HepG2 (cell line): ENCODE measurements around the gene NUB1. TPM values are rescaled to one million over a fixed set of nuclear protein-coding genes. Genes with fewer than 3 reads are reported as not detected.

Experiments
- ATAC-seq: fragments of 200-7000 bp; cut with Tn5 transposase; 3 replicates; pipeline ENCODE4 v1.9.1; 2020; ENCODE audit warnings: mild to moderate bottlenecking, moderate library complexity
- BruUV-seq: library from RNA; stranded (reverse); fragments of 400-500 nt; replicated peaks from 2 replicates; lab custom pipeline; 2021; lab: Mats Ljungman, UMichigan
- CTCF ChIA-PET: fragments of 300-600 bp; formaldehyde crosslinking; extraction: SDS; loops from one replicate; lab custom pipeline; 2021; ENCODE audit warnings: low total read pairs, inconsistent platforms, low intra/inter-chr PET ratio; lab: Yijun Ruan, JAX
- POLR2A ChIA-PET: fragments of 350-600 bp; sonication (Branson Sonifier 250); formaldehyde crosslinking; loops from one replicate; lab custom pipeline; 2020; ENCODE audit warnings: antibody characterized with exemption, inconsistent platforms; lab: Yijun Ruan, JAX
- DNase-seq: peaks from one replicate; pipeline ENCODE4 v3.0.0-alpha.2; 2015; ENCODE audit warnings: low spot score
- FAIRE-seq: peaks from 3 replicates; lab custom pipeline; 2011; peaks lifted over from hg19 to GRCh38; lab: Jason Lieb, UNC
- H2AFZ ChIP-seq: one replicate; pipeline ENCODE4 v1.6.1; 2011; ENCODE audit warnings: low read length, inconsistent platforms
- H3K27ac ChIP-seq: fragments of 300-600 bp; 3 replicates; pipeline ENCODE4 v1.8.0; 2011; ENCODE audit warnings: mixed run types, mild to moderate bottlenecking, mixed read lengths, low read length, inconsistent platforms; ENCODE audit not compliant: insufficient read depth; ENCODE audit errors: extremely low read length
- H3K27me3 ChIP-seq, 2 experiments: fragments of 200-600 bp in 1 of 2; 2 replicates in 1 of 2; 3 replicates in 1 of 2; pipeline versions ENCODE4 v1.6.0 to v1.8.0; 2011; ENCODE audit warnings: low read length in 2 of 2, mild to moderate bottlenecking in 2 of 2, moderate library complexity in 2 of 2, inconsistent platforms in 1 of 2; ENCODE audit not compliant: insufficient read depth in 2 of 2, control insufficient read depth in 1 of 2
- H3K36me3 ChIP-seq, 2 experiments: fragments of 200-600 bp in 1 of 2; replicated peaks in 1 of 2; 2 replicates in 1 of 2; 3 replicates in 1 of 2; pipeline versions ENCODE4 v1.5.1 to v1.8.0; 2011; ENCODE audit warnings: low read length in 2 of 2, inconsistent platforms in 1 of 2; ENCODE audit not compliant: insufficient read depth in 2 of 2, control insufficient read depth in 1 of 2
- H3K4me1 ChIP-seq: 2 replicates; pipeline ENCODE4 v1.5.1; 2012; ENCODE audit warnings: low read length, inconsistent platforms; ENCODE audit not compliant: insufficient read depth
- H3K4me2 ChIP-seq: 2 replicates; pipeline ENCODE4 v1.6.0; 2011; ENCODE audit warnings: low read depth, low read length, inconsistent platforms
- H3K4me3 ChIP-seq, 3 experiments: fragments of 200-600 bp in 1 of 3; sonication (generic), shearing (Covaris generic) in 1 of 3; replicated peaks in 1 of 3; 2 replicates each; pipeline ENCODE4 v1.5.1; 2011 to 2016; ENCODE audit warnings: low read length in 3 of 3, inconsistent platforms in 2 of 3, low read depth in 2 of 3, mild to moderate bottlenecking in 2 of 3, control low read depth in 1 of 3, mixed read lengths in 1 of 3; ENCODE audit not compliant: insufficient read depth in 1 of 3
- H3K79me2 ChIP-seq: one replicate; pipeline ENCODE4 v1.6.1; 2011; ENCODE audit warnings: low read length, inconsistent platforms; ENCODE audit not compliant: insufficient read depth
- H3K9ac ChIP-seq: 2 replicates; pipeline ENCODE4 v1.6.0; 2011; ENCODE audit warnings: mild to moderate bottlenecking, low read depth, low read length, inconsistent platforms; ENCODE audit not compliant: insufficient read depth
- H3K9me3 ChIP-seq: 2 replicates; pipeline ENCODE4 v1.5.1; 2012; ENCODE audit warnings: mild to moderate bottlenecking, low read length
- H4K20me1 ChIP-seq: 2 replicates; pipeline ENCODE4 v1.6.0; 2011; ENCODE audit warnings: inconsistent platforms, mild to moderate bottlenecking, low read length, moderate library complexity; ENCODE audit not compliant: insufficient read depth
- HOXA9 ChIP-seq: sonication (generic); formaldehyde crosslinking; IDR thresholded peaks from 2 replicates; pipeline ENCODE4 v1.8.1; 2022; ENCODE audit warnings: missing genetic modification reagents, mild to moderate bottlenecking, moderate library complexity, borderline replicate concordance
- JARID2 ChIP-seq: sonication (generic); formaldehyde crosslinking; IDR thresholded peaks from 2 replicates; pipeline ENCODE4 v1.8.1; 2023; ENCODE audit warnings: missing genetic modification reagents, inconsistent platforms; ENCODE audit not compliant: insufficient replicate concordance
- NFE2L1 ChIP-seq: sonication (generic); formaldehyde crosslinking; IDR thresholded peaks from 2 replicates; pipeline ENCODE4 v1.4.0; 2020; ENCODE audit warnings: missing genetic modification reagents, mild to moderate bottlenecking, borderline replicate concordance
- SYNCRIP ChIP-seq: fragments of 200-400 bp; formaldehyde crosslinking; IDR thresholded peaks from 2 replicates; pipeline ENCODE4 v1.6.1; 2018; ENCODE audit warnings: mild to moderate bottlenecking, low read depth, low read length; ENCODE audit not compliant: insufficient read depth
- ZNF160 ChIP-seq: sonication (generic); formaldehyde crosslinking; IDR thresholded peaks from 2 replicates; pipeline ENCODE4 v1.8.0; 2022; ENCODE audit warnings: mild to moderate bottlenecking, inconsistent platforms, missing genetic modification reagents
- ZNF720 ChIP-seq: sonication (generic); formaldehyde crosslinking; IDR thresholded peaks from 2 replicates; pipeline ENCODE4 v1.4.0; 2020; ENCODE audit warnings: missing genetic modification reagents
- WGBS: methylation state at CpG from one replicate; pipeline ENCODE4 v1.1.6; 2017; ENCODE audit warnings: low lambda C conversion rate; 5-methylcytosine and 5-hydroxymethylcytosine counted together
- in situ Hi-C: cut with HindIII; loops from 2 replicates; pipeline ENCODE4 v1.10.0; 2017; ENCODE audit warnings: low pct_unique_long_range_greater_than_20kb; ENCODE audit not compliant: extremely low pct_ligation_motif_present
- intact Hi-C: fragments of 100-400 bp; cut with micrococcal nuclease; formaldehyde crosslinking; loops from one replicate; pipeline ENCODE4 v1.10.0; 2022; ENCODE audit not compliant: unreplicated experiment
- polyA plus RNA-seq, 8 experiments: library from polyadenylated mRNA; depleted of rRNA in 3 of 8; stranded (reverse) in 7 of 8; unstranded in 1 of 8; fragments of >200 nt; fragmentation: Illumina TruSeq in 4 of 8; extraction: Trizol in 4 of 8; gene quantifications; 2 replicates each; pipeline versions ENCODE4 v1.2.1 to v1.2.3, GENCODE V29; 2011 to 2016; ENCODE audit warnings: low read depth in 4 of 8, missing spikeins in 1 of 8, mixed read lengths in 1 of 8; ENCODE audit not compliant: insufficient read depth in 1 of 8
- total RNA-seq, 5 experiments: library from RNA; depleted of rRNA; stranded (reverse); fragments of >200 nt; fragmentation: Illumina TruSeq; extraction: Trizol; gene quantifications; 2 replicates each; pipeline ENCODE4 v1.2.3, GENCODE V29; 2016; ENCODE audit warnings: low read depth in 1 of 5
- TF ChIP-seq, protein P1 (sequence below): sonication (generic); formaldehyde crosslinking; conservative IDR thresholded peaks from 2 replicates; pipeline ENCODE4 v1.4.0; 2020; ENCODE audit warnings: missing genetic modification reagents
- TF ChIP-seq, protein P2 (sequence below), 2 experiments: fragments of 450-650 bp in 1 of 2; sonication (generic) in 1 of 2; formaldehyde crosslinking in 1 of 2; IDR thresholded peaks; 2 replicates each; pipeline versions ENCODE4 v1.6.1 to v1.8.0; 2016 to 2022; ENCODE audit warnings: antibody characterized with exemption in 1 of 2, mild to moderate bottlenecking in 1 of 2, missing genetic modification reagents in 1 of 2
- TF ChIP-seq, protein P3 (sequence below): sonication (generic); formaldehyde crosslinking; IDR thresholded peaks from 2 replicates; pipeline ENCODE4 v1.4.0; 2020; ENCODE audit warnings: missing genetic modification reagents, mild to moderate bottlenecking, borderline replicate concordance

Gene NUB1
- total and polyA plus RNA-seq, 2 of the 13 experiments (the other 11 are each of a cell fraction or from before 2014, with no cell fraction given) = 27.1 to 37.0 TPM

DNA sequence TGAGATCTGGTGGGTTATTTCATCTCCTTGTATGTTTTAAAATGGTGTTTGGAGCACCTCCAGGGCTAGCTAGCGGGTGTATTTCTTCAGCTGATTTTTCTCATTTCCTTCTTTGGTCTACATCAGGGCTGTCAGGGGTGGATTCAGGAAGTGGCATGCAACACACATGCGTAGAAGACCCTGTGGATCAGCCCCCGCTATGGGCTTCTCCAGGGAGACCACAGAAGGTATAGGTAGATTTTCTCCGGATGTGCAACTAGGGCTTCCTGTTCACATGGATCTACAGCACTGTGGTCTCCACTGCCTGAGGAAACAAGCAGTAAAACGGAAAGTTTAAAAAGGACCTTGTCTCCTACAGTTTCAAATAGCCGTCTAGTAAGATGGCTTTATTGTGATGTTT lies 10.4 kb downstream of the NUB1 start (continued):
- TF ChIP-seq HOXA9 (CRISPR knock-in tag) (no peak), JARID2 (CRISPR knock-in tag) (no peak)
- TF ChIP-seq, protein P1, sequence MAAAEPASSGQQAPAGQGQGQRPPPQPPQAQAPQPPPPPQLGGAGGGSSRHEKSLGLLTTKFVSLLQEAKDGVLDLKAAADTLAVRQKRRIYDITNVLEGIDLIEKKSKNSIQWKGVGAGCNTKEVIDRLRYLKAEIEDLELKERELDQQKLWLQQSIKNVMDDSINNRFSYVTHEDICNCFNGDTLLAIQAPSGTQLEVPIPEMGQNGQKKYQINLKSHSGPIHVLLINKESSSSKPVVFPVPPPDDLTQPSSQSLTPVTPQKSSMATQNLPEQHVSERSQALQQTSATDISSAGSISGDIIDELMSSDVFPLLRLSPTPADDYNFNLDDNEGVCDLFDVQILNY (CRISPR knock-in tag) = no peak

DNA sequence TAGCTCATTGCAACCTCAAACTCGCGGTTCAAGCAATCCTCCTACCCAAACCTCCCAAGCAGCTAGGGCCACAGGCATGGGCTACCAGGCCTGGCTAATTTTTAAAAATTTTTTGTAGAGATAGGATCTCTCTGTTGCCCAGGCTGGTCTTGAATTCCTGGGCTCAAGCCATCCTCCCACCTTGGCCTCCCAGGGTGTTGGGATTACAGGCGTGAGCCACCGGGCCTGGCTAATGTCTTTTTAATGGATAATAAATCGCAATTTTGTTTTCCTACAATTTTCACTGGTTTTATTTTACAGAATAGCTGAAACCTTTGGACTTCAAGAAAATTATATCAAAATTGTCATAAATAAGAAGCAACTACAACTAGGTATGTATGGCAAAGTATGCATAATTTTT lies 10.9 kb downstream of the NUB1 start:
- peaks cover 24 to 51% of the 10 kb centered on the region in 2 experiments; a peak in 4 of 5 replicates for H3K36me3 ChIP-seq
- FAIRE-seq (no peak), DNase-seq (no peak), ATAC-seq (no peak)
- peaks cover 5% of the 10 kb centered on the region; the same call in 1 of the 2 replicates for H4K20me1 ChIP-seq
- H3K27ac ChIP-seq = no peak overlapping the region
- no peaks in the 10 kb centered on the region for H3K79me2 ChIP-seq
- no peaks in the 10 kb centered on the region for H3K9me3 ChIP-seq
- ChIA-PET CTCF (no interaction called here), POLR2A (no interaction called here)
- peaks cover 12% of the 10 kb centered on the region for H3K4me1 ChIP-seq
- no peak overlapping the region for H2AFZ ChIP-seq
- H3K4me3 ChIP-seq = no peak overlapping the region
- in situ Hi-C loops = loop anchor here (5.0 kb wide), 1 partner anchor 35 kb away; no protein-coding TSS in a partner anchor
- H3K9ac ChIP-seq = no peak overlapping the region
- no peaks in the 10 kb centered on the region for H3K27me3 ChIP-seq
- H3K4me2 ChIP-seq = no peak overlapping the region
- BruUV-seq = no TSS peak
- intact Hi-C loops = loop anchor here (5.0 kb wide), 1 partner anchor 105 kb away; the partner anchor contains the start of gene SMARCD3
- 86% methylated on average over 5 of the region's 5 CpGs for WGBS
- TF ChIP-seq NFE2L1 (CRISPR knock-in tag) (no peak), ZNF720 (CRISPR knock-in tag) (no peak), SYNCRIP (no peak), ZNF160 (CRISPR knock-in tag) (no peak)
- TF ChIP-seq, protein P2, sequence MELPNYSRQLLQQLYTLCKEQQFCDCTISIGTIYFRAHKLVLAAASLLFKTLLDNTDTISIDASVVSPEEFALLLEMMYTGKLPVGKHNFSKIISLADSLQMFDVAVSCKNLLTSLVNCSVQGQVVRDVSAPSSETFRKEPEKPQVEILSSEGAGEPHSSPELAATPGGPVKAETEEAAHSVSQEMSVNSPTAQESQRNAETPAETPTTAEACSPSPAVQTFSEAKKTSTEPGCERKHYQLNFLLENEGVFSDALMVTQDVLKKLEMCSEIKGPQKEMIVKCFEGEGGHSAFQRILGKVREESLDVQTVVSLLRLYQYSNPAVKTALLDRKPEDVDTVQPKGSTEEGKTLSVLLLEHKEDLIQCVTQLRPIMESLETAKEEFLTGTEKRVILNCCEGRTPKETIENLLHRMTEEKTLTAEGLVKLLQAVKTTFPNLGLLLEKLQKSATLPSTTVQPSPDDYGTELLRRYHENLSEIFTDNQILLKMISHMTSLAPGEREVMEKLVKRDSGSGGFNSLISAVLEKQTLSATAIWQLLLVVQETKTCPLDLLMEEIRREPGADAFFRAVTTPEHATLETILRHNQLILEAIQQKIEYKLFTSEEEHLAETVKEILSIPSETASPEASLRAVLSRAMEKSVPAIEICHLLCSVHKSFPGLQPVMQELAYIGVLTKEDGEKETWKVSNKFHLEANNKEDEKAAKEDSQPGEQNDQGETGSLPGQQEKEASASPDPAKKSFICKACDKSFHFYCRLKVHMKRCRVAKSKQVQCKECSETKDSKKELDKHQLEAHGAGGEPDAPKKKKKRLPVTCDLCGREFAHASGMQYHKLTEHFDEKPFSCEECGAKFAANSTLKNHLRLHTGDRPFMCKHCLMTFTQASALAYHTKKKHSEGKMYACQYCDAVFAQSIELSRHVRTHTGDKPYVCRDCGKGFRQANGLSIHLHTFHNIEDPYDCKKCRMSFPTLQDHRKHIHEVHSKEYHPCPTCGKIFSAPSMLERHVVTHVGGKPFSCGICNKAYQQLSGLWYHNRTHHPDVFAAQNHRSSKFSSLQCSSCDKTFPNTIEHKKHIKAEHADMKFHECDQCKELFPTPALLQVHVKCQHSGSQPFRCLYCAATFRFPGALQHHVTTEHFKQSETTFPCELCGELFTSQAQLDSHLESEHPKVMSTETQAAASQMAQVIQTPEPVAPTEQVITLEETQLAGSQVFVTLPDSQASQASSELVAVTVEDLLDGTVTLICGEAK (IDR thresholded peaks at IDR 0.05) = no peak
- TF ChIP-seq, protein P2 (CRISPR knock-in tag; IDR thresholded peaks at IDR 0.05) = no peak
- TF ChIP-seq, protein P3, sequence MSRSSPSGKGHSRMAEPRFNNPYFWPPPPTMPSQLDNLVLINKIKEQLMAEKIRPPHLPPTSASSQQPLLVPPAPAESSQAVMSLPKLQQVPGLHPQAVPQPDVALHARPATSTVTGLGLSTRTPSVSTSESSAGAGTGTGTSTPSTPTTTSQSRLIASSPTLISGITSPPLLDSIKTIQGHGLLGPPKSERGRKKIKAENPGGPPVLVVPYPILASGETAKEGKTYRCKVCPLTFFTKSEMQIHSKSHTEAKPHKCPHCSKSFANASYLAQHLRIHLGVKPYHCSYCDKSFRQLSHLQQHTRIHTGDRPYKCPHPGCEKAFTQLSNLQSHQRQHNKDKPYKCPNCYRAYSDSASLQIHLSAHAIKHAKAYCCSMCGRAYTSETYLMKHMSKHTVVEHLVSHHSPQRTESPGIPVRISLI = no peak
